ENCODE results near the gene CT45A5.
A peak's percentile ranks its signal among the peaks of the same experiment; 100 is the strongest.
"Not testable (repeated sequence)": the region's sequence is repeated elsewhere in the genome, so short reads cannot be mapped to it uniquely, and the experiment has no call there.

The CT45A5 gene

GRCh38 chrX:135785403-135785802 lies at the start of gene CT45A5:
Gene CT45A5 (minus strand): TSS chrX:135785503. CDS start chrX:135781729, 3,774 bp downstream.
- DNase-seq (ENCODE audit: low read depth), result not testable (repeated sequence)

GRCh38 chrX:135819912-135820311 lies 34.6 kb upstream of the CT45A5 start, which contains the start of gene CT45A2:
Gene CT45A2 (minus strand): TSS chrX:135820012. CDS start chrX:135816265, 3,747 bp downstream.
- DNase-seq (ENCODE audit: low read depth), result not testable (repeated sequence)

- not testable (repeated sequence) for DNase-seq (ENCODE audit: low read depth)
Measured at GRCh38 chrX:135802687-135803086, 17.4 kb upstream of the CT45A5 start, which contains the start of gene CT45A6. Gene CT45A6 (minus strand): TSS chrX:135802787. CDS start chrX:135798993, 3,794 bp downstream.

GRCh38 chrX:135768091-135768490 lies 17.2 kb downstream of the CT45A5 start, which contains the start of gene CT45A3:
Gene CT45A3 (minus strand): TSS chrX:135768191. CDS start chrX:135764444, 3,747 bp downstream.
- DNase-seq (ENCODE audit: low read depth), result not testable (repeated sequence)

GRCh38 chrX:135744739-135745138 lies 40.6 kb downstream of the CT45A5 start:
- not testable (repeated sequence) for DNase-seq (ENCODE audit: low read depth)

- DNase-seq (ENCODE audit: low read depth), result no peak
Measured at GRCh38 chrX:135741192-135741715, 44.0 kb downstream of the CT45A5 start.

- peak; percentile 24 for DNase-seq (ENCODE audit: low read depth)
Measured at GRCh38 chrX:135740681-135741149, 44.6 kb downstream of the CT45A5 start.

GRCh38 chrX:135737366-135738071 lies 47.8 kb downstream of the CT45A5 start:
- DNase-seq (ENCODE audit: low read depth), result no peak

GRCh38 chrX:135734666-135735065 lies 50.6 kb downstream of the CT45A5 start:
- DNase-seq (ENCODE audit: low read depth), result not testable (repeated sequence)

All from activated T-cell treated with anti-CD3 and anti-CD28 coated beads for 1 hour (primary cell).